Activated CD8-positive, alpha-beta memory T cell treated with anti-CD3 and anti-CD28 coated beads for 48 hours (primary cell): Measurements from ENCODE around the gene ZFP91.

Source experiments
- DNase-seq, 3 experiments: peaks; one replicate each; pipeline ENCODE4 v3.0.0-alpha.2; 2020; ENCODE audit warnings: low read depth in 2 of 3, low spot score in 2 of 3

The ZFP91 gene

GRCh38 chr11:58658623-58659022 lies 79.8 kb downstream of the ZFP91 start:
- DNase-seq, result no peak

- no peak for DNase-seq
Measured at GRCh38 chr11:58659404-58659803, 80.5 kb downstream of the ZFP91 start.

GRCh38 chr11:58659910-58660570 lies 81.2 kb downstream of the ZFP91 start:
- DNase-seq, result no peak
